KOPT-K1 (cell line): ENCODE measurements around the gene TM9SF2.

ENCODE experiments used
- H3K27ac ChIP-seq: fragments of 200-600 bp; sonication (generic); 2 replicates; pipeline ENCODE4 v1.5.1; 2016; ENCODE audit warnings: antibody characterized with exemption, mild to moderate bottlenecking, low read depth, low read length; ENCODE audit not compliant: poor library complexity, severe bottlenecking
- H3K36me3 ChIP-seq: fragments of 200-600 bp; sonication (generic); 2 replicates; pipeline ENCODE4 v1.5.1; 2017; ENCODE audit warnings: antibody characterized with exemption, mild to moderate bottlenecking, low read length, moderate library complexity; ENCODE audit not compliant: insufficient read depth
- H3K9me3 ChIP-seq: fragments of 200-600 bp; sonication (generic); 2 replicates; pipeline ENCODE4 v1.5.1; 2017; ENCODE audit warnings: antibody characterized with exemption, low read length, mild to moderate bottlenecking; ENCODE audit not compliant: insufficient read depth, poor library complexity, severe bottlenecking

Gene TM9SF2

DNA sequence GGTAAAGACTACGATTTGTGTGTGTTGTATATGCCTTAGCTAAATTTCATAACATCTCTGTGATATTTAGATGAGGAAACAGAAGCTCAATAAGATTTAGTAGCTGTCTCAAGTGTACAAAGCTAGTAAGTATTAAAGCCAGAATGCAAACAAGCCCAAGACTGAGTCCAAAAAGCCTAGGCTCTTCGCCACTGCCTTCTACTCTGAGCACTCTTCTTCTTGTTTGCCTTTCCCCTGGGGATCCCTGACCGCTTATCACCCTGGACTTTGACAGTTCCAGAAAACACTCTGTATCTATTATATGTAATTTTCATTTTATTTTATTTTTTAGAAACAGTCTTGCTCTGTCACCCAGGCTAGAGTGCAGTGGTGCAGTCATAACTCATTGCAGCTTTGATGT lies 5.8 kb downstream of the TM9SF2 start:
- H3K36me3 ChIP-seq = peaks cover 44% of the 10 kb centered on the region
- H3K9me3 ChIP-seq = peaks cover 26% of the 10 kb centered on the region
- H3K27ac ChIP-seq = no peak overlapping the region

DNA sequence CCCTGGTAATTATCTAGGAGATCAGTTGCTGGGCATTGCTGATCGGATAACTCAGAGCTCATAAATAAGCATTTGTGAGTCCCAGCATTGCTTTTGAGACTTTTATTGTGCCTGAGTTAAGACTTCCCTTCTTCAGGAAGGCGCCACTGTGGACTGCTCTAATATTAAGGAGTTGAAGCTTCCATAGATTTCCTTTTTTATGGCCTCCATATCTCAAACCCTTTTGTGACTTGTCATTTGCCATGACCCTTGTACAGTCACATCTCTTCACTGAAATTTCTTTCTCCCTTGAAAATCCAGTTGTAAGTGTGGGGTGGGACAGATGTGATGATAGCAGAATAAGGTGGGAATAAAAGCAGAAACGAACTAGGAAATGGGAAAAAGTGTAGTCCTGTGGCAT lies 6.3 kb downstream of the TM9SF2 start:
- Histone ChIP-seq H3K27ac (no peak overlapping the region), H3K36me3 (peaks cover 44% of the 10 kb centered on the region), H3K9me3 (peaks cover 26% of the 10 kb centered on the region)

DNA sequence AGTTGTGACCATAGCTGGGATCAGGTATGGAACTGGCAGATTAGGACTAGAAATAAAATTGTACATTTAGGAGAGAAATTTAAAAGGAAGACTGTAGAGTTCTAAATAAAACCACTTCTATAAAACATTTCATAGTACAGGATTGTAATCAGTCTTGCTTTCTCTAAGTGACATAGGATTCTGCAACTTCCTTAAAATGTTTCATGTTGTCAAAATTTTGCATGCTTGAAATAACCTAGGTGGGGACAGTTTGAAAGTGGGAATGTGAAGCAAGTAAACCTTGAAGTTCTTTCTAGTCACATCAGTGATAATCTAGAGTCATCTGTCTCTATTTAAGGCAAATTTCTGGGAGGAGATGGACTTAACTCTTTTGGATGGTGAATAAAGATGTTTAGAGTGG lies 6.7 kb downstream of the TM9SF2 start:
- Histone ChIP-seq H3K27ac (no peak overlapping the region), H3K9me3 (peaks cover 26% of the 10 kb centered on the region), H3K36me3 (peaks cover 44% of the 10 kb centered on the region)

DNA sequence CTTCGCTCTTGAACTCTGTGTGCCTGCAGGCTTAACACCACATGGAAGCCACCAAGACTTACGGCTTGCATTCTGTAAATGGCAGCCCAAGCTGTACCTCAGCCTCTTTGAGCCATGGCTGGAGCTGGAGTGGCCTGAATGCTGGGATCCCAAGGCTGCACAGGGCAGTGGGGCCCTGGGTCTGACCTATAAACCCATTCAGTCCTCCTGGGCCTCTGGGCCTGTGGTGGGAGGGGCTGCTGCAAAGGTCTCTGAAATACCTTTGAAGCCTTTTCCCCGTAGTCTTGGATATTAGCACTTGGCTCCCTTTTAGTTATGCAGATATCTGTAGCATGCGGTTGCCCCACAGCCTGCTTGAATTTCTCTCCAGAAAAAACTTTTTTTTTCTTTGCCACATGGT lies 8.2 kb downstream of the TM9SF2 start:
- peaks cover 44% of the 10 kb centered on the region for H3K36me3 ChIP-seq
- peaks cover 26% of the 10 kb centered on the region for H3K9me3 ChIP-seq
- H3K27ac ChIP-seq = no peak overlapping the region

DNA sequence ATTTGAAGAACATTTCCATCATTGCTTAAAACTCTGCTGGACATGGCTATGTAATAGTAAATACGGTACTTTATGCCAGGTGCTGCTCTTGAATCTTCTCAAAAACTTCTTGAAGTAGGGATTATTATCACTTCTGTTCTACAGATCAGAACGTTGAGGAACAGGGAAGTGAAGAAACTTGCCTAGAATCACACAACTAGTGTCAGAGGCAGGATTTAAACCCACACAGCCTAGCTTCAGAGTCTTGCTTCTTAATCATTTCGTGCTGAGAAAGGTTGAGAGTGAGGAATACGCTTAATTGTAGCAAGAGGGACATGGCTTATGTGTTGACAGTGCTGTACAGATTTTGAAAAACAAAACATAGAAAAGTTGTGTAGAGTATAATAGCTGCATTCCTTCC lies 13.5 kb downstream of the TM9SF2 start:
- peaks cover 2% of the 10 kb centered on the region for H3K9me3 ChIP-seq
- H3K27ac ChIP-seq = no peak overlapping the region
- H3K36me3 ChIP-seq = peaks cover 32% of the 10 kb centered on the region

DNA sequence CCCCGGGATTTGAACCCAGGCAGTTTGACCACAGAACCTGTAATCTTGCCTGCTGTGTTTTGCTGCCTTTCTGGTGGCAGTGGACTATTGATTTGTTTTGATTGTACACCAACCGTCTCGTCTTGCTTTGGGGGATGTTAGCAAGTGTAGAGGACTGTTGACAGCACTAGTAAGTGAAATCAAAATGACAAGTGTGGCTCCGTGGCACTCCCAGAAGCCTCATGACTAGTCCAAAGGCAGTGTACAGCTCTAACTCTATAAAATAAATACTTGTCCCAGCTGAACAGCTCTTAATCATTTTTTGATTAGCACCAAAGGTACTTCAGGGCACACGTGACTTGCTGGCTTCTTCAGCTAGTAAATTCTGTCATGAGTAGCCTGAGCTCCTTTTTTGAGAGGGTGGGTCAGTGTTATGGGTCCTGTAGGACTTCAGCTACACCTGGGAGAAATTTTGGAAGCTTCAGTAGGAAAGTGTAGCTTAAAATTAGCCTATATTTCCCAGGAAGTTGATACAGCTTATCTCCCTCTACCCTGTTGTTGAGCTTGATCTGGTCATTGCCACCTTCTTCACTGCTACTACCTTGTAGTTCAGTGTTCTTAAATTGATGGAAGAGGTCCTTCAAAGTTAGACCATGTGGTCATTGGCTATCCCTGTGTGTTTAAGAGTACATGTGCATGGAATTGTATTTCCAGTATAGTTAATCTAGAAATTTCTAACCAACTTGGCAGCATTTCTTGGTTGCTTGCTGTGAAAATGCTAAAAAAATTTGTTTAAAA lies 15.1 kb downstream of the TM9SF2 start:
- Histone ChIP-seq H3K36me3 (peaks cover 38% of the 10 kb centered on the region), H3K9me3 (no peaks in the 10 kb centered on the region), H3K27ac (no peak overlapping the region)

DNA sequence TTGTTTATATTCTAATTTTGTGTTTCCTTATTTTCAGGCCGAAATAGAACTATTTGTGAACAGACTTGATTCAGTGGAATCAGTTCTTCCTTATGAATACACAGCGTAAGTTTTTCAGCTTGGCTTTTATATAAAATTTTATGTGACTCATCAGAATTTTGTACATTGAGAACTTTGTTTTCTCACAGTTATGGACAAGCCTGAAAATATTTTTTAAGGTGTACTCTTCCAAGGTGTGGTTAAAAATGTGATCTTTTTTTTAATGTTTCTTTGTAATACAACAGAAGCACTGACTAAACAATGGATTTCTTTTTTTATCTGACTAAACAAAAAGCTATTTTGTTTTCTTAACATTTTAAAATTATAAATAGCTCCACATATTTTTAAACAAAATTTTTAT lies 16.3 kb downstream of the TM9SF2 start:
- Histone ChIP-seq H3K9me3 (no peaks in the 10 kb centered on the region), H3K36me3 (peaks cover 51% of the 10 kb centered on the region), H3K27ac (no peak overlapping the region)

DNA sequence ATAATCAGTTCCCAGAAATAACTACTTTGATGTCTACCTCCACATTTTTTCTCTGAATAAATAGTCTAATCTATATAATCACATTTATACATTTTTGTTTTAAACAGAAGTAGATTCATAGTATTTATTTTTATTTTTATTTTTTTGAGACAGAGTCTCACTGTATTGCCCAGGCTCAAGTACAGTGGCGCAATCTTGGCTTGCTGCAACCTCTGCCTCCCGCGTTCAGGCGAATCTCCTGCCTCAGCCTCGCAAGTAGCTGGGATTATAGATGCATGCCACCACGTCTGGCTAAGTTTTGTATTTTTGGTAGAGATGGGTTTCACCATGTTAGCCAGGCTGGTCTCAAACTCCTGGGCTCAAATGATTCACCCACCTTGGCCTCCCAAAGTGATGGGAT lies 16.7 kb downstream of the TM9SF2 start:
- Histone ChIP-seq H3K9me3 (no peaks in the 10 kb centered on the region), H3K36me3 (peaks cover 55% of the 10 kb centered on the region), H3K27ac (no peak overlapping the region)

DNA sequence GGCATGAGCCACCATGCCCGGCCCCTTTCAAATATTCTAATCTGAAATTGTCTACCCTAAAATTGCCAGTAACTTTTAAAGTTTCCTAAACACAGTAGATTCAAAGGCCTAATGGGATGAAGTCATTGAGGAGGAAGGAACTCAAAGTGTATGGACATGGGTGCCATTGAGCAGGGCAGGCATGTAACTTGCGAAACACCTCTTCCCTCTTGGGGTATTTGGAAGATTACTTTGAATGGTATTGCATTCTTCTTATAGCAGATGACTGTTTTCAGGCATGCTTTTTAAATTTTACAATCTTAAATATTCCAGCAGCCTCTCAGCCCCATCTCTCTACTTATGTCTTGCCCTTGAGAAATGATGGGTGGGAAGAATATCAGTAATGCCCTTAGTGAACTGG lies 21.0 kb downstream of the TM9SF2 start:
- Histone ChIP-seq H3K27ac (no peak overlapping the region), H3K9me3 (no peaks in the 10 kb centered on the region), H3K36me3 (peaks cover 97% of the 10 kb centered on the region)

DNA sequence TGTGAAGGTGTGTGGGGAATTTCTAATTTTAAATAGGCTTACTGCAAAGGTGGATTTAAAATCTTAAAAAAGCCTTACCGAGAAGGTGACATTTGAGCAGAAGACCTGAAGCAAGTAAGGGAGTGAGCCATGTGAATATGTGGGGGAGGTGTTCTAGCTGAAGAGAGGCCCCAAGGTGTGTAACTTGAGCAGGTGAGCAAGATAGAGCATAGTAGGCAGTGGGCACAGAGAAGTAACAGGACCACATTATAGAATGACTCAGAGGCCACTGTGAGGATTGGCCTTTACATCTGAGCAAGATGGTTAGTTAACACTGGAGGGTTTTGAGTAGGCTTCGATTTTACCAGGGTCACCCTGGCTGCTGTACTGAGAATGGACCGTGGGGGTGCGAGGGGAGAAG lies 22.6 kb downstream of the TM9SF2 start:
- H3K9me3 ChIP-seq = no peaks in the 10 kb centered on the region
- H3K27ac ChIP-seq = no peak overlapping the region
- H3K36me3 ChIP-seq = peaks cover 95% of the 10 kb centered on the region

DNA sequence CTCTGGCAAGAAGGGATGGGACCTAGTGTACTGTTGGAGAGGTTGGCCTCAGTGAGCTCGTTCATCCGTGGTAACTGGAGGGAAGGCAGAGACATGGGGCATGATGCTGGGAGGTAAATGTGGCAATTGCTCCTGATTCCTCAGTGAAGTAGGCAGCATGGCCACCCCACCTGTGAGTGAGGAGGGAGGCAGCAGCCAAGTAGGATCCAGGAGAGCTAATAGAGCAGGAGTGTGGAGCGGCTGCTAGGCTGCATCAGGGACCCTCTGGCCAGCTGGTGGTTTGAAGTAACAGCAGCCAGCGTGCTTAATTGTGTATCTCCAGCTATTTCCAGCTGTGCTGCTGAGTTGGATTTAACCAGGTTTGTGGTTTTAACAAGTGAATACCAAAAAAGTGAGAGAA lies 24.7 kb downstream of the TM9SF2 start:
- H3K36me3 ChIP-seq = peaks cover 95% of the 10 kb centered on the region

DNA sequence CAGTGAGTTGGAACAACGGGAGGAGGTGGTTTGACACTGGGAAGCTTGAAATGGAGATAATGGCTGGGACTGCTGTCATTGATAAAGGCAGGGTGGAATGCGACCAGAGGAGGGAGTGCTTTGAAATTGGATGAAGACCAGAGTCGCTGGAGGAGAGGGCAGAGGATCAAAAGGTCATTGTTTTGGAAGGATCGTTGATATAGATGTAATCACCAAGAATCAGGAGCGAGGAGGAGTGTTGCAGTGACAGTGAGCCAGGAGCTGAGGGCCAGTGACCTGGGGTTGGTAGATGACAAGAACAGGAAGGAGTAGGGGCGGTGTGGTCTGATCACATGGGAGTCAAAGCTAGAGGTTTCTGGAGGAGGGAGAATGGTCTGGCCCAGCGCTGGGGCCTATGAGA lies 25.3 kb downstream of the TM9SF2 start:
- Histone ChIP-seq H3K27ac (no peak overlapping the region), H3K36me3 (peaks cover 96% of the 10 kb centered on the region), H3K9me3 (no peaks in the 10 kb centered on the region)

More for the DNA sequence above, 24.7 kb downstream of the TM9SF2 start:
- H3K27ac ChIP-seq = no peak overlapping the region
- H3K9me3 ChIP-seq = no peaks in the 10 kb centered on the region

DNA sequence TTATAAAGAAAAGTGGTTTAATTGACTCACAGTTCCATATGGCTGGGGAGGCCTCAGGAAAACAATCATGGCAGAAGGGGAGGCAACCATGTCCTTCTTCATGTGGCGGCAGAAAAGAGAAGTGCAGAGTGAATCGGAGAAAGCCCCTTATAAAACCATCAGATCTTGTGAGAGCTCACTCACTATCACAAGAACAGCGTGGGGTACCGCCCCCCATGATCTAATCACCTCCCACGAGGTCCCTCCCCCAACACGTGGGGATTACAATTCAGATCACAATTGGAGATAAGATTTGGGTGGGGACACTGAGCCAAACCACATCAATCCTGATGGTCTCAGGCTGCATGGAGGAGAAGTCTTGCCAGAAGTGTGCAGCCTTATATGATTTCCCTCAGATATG lies 26.0 kb downstream of the TM9SF2 start:
- H3K9me3 ChIP-seq = no peaks in the 10 kb centered on the region
- H3K36me3 ChIP-seq = peaks cover 93% of the 10 kb centered on the region
- H3K27ac ChIP-seq = no peak overlapping the region

DNA sequence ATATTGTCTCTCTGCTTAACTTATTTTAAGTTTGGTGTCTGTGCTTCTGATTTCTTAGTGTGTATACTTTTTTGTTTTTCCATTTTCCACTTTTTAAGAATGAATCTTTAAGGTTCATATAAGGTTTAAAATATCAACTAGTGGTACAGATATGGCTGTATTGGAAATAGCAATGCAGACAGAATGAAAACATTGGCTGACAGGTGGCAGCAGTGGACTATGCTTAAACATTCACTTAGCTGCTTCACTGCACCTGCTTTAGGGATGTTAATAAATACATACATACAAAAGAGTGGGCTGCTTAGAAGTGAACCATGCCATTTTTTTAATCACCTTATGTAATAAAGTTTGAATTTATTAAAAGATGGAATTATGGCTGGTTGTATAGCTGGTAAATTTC lies 27.3 kb downstream of the TM9SF2 start:
- H3K36me3 ChIP-seq = peaks cover 86% of the 10 kb centered on the region
- H3K27ac ChIP-seq = no peak overlapping the region
- no peaks in the 10 kb centered on the region for H3K9me3 ChIP-seq

DNA sequence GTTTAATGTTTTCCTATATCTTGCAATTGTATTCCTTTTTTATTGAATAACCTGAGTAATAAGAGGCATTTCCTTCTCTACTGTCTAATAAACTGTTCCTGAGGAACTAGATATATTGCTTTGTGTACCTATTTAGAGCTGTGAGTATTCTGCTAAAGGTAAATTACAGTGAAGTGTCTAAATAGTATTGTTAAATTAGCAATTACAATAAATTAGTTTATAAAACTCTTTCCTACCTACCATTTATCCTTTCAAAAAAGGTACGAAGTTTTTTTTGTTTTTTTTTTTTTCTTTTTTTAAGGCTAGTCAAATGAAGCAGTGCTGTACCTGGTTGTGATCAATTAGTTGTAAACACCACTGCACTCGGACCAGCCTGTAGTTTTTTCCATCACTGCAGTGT lies 34.8 kb downstream of the TM9SF2 start:
- Histone ChIP-seq H3K36me3 (peaks cover 65% of the 10 kb centered on the region), H3K27ac (no peak overlapping the region), H3K9me3 (no peaks in the 10 kb centered on the region)

DNA sequence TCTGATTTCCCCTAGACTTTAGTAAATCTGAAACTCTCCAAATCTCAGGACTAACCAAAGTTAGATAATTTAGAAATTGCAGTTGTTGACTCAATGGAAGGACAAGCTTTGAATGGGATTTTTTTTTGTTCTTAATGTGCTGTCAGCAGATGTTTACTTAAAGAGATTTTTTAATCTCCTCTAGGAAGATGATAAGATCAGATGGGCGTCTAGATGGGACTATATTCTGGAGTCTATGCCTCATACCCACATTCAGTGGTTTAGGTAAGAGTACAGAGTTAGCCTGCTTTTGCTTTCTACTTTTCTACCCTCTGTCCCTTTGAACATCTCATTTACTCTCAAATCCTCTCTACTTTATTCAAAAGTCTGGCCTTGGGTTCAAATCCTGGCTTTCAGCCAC lies 39.3 kb downstream of the TM9SF2 start:
- Histone ChIP-seq H3K27ac (no peak overlapping the region), H3K9me3 (no peaks in the 10 kb centered on the region), H3K36me3 (peaks cover 89% of the 10 kb centered on the region)
